GM19452 (cell line): ENCODE data around the gene CBX2.

Experiments
- ATAC-seq: cut with Tn5 transposase; IDR thresholded peaks from one replicate; pipeline ENCODE4 v1.9.1; 2021; ENCODE audit not compliant: unreplicated experiment

Gene CBX2

GRCh38 chr17:79799174-79799537, 21.2 kb downstream of the CBX2 start:
- no peak for ATAC-seq

DNA sequence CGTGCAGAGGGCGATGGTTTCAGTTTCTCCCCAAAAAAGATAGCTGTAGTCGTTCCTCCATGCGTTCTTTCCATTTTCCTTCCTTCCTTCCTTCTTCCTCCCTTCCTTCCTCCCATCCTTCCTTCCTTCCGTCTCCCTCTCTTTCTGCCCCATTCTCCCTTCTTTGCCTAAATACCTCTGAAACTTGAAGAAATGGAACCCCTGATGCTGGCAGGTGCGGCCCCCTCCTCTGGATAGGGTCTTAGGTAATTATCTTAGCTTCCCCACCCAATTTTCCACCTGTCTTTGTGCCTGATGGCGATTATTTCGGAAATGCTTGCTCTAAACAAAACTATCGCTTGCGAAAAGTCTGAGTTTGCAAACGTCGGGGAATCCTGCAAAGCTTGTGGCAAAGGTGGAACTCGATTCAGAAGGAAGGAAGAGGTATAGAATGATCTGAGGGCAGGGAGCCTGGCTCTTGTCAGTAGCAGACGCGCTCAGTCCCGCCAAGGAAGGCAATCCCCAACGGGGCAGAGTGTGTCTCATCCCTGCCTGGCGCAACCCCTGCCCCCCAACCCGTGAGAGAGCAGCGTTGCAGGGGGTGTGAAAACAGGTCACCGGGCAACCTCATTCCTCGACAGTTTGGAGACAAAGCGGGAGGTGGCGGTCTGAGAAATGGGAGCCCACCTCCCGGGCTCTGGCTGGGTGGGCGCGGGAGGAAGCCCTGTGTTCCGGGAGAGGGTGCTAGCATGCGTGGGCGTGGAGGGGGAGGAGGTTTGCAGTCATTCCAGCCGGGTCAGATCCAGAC, 21.8 kb downstream of the CBX2 start:
- ATAC-seq: no peak

DNA sequence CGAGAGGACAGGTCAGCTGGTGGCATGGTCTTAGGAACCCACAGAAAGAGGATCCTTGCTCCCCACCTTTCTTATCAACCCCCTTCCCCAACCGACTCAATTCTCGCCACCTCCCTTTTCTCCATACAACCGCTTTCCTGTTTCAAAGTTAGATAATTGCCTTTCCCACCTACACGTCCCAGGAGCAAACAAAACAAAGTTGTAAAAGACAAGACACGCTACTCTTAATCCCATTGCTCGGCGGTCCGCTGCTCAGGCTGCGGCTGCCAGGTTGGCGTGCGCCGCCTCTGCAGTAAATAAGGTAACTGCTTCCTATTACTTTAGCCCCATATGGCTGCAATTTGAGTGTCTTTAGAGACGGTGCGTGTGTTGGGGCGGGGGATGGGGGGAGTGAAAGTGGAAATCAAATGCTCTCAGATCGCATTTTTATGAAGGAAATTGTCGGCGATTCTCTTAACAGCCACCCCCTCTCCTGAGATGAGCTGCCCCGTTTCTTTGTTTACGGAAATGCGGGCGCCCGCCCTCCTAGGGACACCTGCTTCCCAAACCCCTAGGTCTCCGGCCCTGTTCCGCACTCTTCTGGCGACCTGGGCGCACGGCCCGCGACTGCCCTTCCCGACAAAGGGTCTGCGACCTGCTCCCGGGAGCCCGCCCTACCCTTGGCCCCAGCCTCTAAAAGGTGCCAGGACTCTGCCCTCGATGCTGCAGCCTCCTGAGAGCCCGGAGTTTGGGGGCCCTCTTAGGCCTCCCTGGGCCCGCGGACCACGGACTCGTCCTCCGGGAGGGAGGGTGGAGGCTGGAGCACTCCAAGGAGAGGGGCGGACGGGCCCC, 22.6 kb downstream of the CBX2 start:
- ATAC-seq: no peak

GRCh38 chr17:79801156-79802038, 23.4 kb downstream of the CBX2 start:
- ATAC-seq: no peak

DNA sequence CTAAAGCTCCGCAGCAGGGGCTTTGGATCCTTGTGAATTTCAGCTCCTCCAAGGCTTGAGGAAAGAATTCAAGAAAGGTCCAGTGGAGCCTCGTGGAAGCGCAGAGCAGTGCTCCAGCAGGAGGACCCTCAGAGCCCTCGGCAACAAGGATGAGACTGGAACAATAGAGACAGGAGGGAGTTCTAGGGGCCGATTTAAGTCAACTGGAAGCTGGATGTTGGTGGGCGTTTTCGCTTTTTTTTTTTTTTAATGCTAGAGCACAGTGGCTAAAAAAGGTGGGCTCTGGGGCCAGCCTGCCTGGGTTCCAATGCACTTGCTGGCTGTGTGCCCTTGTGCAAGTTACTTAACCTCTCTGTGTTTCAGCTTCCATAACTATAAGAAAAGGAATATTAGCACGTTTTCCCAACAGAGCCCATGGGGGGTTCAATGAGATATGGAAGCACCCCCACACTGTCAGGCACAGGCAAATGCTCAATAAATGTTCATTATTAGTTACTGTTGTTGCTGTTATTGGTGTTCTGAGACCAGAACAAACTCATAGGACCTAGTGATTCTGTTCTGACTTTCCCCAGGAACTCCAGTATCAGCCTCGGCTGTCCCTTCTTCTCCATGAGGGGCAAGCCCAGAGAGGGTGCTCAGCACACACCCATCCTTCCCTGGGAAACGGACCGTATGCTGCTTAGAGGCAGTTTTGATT, 24.2 kb downstream of the CBX2 start:
- no peak for ATAC-seq

DNA sequence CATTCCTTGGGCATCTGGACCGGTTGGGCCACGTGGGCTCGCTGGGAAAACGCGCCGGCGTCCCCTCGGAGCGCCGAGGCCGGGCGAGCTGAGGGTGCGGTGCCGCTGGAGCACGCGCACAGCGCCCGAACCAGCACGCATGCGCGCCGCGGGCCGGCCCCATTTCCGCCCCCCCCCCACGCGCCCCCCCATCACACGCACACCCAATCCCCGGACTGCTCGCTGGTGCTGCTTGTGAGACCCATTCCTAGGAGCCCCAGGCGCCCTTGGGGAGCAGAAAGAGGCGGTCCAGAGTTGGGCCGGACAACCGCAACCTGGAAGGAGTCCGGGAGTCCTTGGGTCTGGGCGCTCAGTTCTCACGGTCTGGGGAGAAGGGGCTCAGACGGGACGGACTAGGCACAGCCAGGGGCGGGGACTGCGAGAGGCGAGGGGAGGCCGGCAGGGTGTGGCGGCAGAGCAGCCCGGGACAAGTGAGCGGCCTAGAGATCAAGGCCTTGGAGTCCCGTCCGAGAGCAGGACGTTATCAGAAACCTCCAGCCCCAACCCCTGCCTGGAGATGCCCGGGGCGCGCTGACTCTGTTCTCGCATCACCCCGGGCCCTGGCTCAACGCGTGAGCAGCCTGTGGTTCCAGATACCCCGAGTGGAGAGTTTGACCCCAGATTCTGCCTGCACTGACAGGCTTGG, 24.9 kb downstream of the CBX2 start:
- ATAC-seq: no peak

- ATAC-seq: no peak
Observed at GRCh38 chr17:79803421-79803996, 25.6 kb downstream of the CBX2 start.

- no peak for ATAC-seq
Observed at GRCh38 chr17:79803997-79804855, 26.3 kb downstream of the CBX2 start.

DNA sequence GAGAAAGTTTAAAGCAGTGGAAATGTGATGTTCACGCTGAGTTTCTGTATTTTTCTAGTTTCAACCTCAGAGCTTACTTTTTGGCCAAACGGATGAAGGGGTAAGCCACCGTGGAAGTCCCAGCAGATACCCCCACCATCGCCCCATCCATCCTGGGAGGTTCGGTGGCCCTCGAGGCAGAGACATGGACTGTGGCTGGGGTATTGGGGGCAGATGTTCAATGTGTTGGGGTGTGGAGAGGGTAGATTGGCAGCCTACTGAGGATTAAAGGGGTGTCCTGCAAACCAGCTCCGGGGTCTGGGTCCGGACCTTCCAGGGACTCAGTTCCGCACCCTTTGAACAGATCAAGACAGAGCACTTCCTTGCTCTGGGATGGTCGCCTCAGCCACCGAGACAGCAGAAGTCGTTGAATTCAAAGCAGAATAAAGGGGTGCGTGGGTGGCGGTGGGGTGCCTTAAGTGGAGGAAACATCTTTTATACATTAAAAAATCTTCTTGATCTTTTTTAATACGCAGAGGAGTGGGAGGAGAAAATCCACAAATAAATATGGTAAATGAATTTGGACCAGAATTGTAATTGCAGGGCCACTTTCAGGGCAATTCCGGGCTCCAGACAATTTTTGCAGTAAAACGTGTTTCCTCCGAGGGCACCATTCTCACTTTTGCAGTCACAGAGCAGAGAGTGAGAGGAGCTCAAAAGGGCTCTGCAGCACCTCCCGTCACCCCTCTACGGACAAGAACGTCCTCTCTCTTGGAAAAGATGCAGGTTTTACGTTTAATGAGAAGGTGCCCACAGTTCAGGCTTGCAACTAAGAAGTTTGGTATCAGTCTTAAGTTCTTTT, 27.1 kb downstream of the CBX2 start:
- no peak for ATAC-seq

DNA sequence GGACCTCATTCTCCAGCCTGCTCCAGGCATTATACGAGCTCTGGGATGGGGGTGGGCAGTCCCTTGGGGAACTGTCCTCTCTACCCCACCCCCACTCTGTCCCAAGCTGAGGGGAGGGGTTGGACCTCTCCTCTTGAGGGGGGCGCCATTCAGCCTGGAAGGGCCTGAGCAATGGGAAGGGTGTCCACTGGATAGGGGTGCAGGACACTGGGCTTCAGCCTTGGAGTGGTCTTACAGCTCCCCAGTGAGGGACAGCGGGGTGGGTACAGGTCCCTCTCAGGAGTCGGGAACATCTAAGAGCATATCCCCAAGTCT, 28.5 kb downstream of the CBX2 start:
- ATAC-seq: no peak

GRCh38 chr17:79806863-79807720, 29.1 kb downstream of the CBX2 start:
- ATAC-seq: no peak

- no peak for ATAC-seq
Observed at GRCh38 chr17:79808763-79809529, 31.0 kb downstream of the CBX2 start.

GRCh38 chr17:79809530-79810129, 31.7 kb downstream of the CBX2 start:
- ATAC-seq: no peak

DNA sequence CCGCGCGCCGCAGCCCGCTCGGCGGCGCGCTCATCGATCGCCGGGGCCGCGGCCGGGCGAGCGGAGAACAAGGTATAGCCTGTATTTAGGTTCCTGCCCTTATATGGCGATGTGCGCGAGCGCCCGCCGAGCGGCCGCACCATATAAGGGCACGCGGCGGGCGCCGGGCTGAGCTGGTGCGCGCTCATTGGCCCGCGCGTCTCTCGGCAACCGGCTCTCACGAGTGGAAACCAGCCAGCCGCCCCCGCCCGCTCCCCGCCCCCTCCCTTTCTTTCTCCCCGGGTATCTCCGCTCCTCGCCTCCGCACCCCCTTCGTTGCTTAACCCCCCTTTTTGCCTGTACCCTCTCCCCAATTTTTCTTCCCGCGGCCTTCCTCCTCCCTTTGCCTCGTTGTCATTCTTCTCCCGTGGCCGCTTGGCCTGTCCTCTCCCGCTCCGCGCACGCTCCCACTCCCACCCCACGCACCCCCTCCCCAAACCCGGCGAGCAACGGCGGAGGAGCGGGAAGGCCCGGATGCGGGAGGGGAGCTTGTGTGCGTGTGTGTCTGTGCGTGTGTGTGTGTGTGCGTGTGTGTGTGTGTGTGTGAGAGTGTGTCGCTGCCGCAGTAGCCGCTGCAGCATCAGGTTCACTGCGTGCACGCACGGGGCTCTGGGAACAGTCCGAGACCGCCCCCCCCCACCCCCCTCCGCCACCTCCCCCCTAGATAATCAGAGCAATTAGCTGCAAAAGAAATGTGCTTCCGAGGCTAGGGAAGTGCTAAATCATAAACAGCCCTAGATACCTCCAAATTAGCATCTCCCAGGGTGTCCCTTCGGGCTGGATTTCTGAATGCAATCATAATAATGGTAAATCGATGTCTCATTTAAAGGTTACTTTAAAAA, 32.4 kb downstream of the CBX2 start:
- peak; percentile 72 for ATAC-seq
